Lung (tissue), 12 donors: ENCODE measurements around the gene HCN4. TPM values are rescaled to one million over a fixed set of nuclear protein-coding genes. Genes with fewer than 3 reads are reported as not detected.

ENCODE experiments used
- ATAC-seq: fragments of 200-7000 bp; cut with Tn5 transposase; one replicate; pipeline ENCODE4 v1.9.1; 2020; ENCODE audit warnings: moderate number of reproducible peaks; ENCODE audit not compliant: insufficient read depth, low FRiP score
- DNase-seq, 3 donors: peaks; one replicate each; pipeline ENCODE4 v3.0.0-alpha.2; 2013 to 2017
- H3K27ac ChIP-seq, 2 donors: one replicate each; pipeline ENCODE4 v1.5.1; 2013; ENCODE audit warnings: mild to moderate bottlenecking in 2 of 2, moderate library complexity in 2 of 2, control low read depth in 1 of 2, inconsistent platforms in 1 of 2, low read depth in 1 of 2, low read length in 1 of 2
- H3K27me3 ChIP-seq, 3 donors: one replicate each; pipeline ENCODE4 v1.5.1; 2013; ENCODE audit warnings: low read length in 2 of 3; ENCODE audit not compliant: control insufficient read depth in 3 of 3, insufficient read depth in 3 of 3
- H3K36me3 ChIP-seq, 4 donors: one replicate each; pipeline ENCODE4 v1.5.1; 2013; ENCODE audit warnings: low read length in 4 of 4, mild to moderate bottlenecking in 1 of 4, moderate library complexity in 1 of 4; ENCODE audit not compliant: control insufficient read depth in 4 of 4, insufficient read depth in 4 of 4
- H3K4me1 ChIP-seq, 5 donors: one replicate each; pipeline ENCODE4 v1.5.1; 2013; ENCODE audit warnings: low read length in 5 of 5, mild to moderate bottlenecking in 2 of 5, moderate library complexity in 1 of 5; ENCODE audit not compliant: control insufficient read depth in 5 of 5, insufficient read depth in 5 of 5
- H3K4me3 ChIP-seq: one replicate; pipeline ENCODE4 v1.5.1; 2013; ENCODE audit warnings: mild to moderate bottlenecking, control low read depth, moderate library complexity
- H3K9ac ChIP-seq, 2 donors: one replicate each; pipeline ENCODE4 v1.5.1; 2013; ENCODE audit warnings: low read length in 2 of 2, control low read depth in 1 of 2; ENCODE audit not compliant: insufficient read depth in 1 of 2
- H3K9me3 ChIP-seq, 4 donors: one replicate each; pipeline ENCODE4 v1.5.1; 2013; ENCODE audit warnings: low read length in 3 of 4, mild to moderate bottlenecking in 1 of 4, moderate library complexity in 1 of 4; ENCODE audit not compliant: control insufficient read depth in 4 of 4, insufficient read depth in 3 of 4
- CTCF ChIP-seq: IDR thresholded peaks from 2 replicates; pipeline ENCODE4 v1.5.1; 2012; ENCODE audit warnings: mild to moderate bottlenecking; ENCODE audit errors: control extremely low read depth, extremely low read depth
- WGBS, 2 donors: extraction: QIAGEN DNeasy Blood & Tissue Kit; methylation state at CpG; one replicate each; pipeline ENCODE4 v1.1.7; 2013; 5-methylcytosine and 5-hydroxymethylcytosine counted together
- polyA plus RNA-seq, 2 donors: library from polyadenylated mRNA; stranded (reverse); fragments of 200-250 nt; gene quantifications; one replicate each; pipeline ENCODE4 v1.2.1, GENCODE V29; 2013
- total RNA-seq, 2 donors: library from RNA; depleted of rRNA in 1 of 2; stranded (reverse); fragments of >200 nt in 1 of 2; gene quantifications; one replicate each; pipeline ENCODE4 v1.2.1, GENCODE V29; 2014 to 2021
- donor health status: control.
- donor health status: control.
- donor health status: Bipolar disorder and iron deficiency.
- donor health status: healthy.
- donor health status: DM: yes; HTN: yes; CAD: no.

HCN4 gene
- total and polyA plus RNA-seq, 4 donors, result 0.06 to 1.0 (median 0.21) TPM

GRCh38 chr15:73374604-73375003, 5.8 kb upstream of the HCN4 start:
- Histone ChIP-seq H3K27ac (no peak overlapping the region), H3K36me3 (no peaks in the 10 kb centered on the region), H3K4me1 (peaks cover 0 to 2% (median 0%) of the 10 kb centered on the region in 5 donors), H3K4me3 (no peak overlapping the region), H3K27me3 (peaks cover 3 to 32% (median 31%) of the 10 kb centered on the region in 3 donors), H3K9ac (no peak overlapping the region), H3K9me3 (no peaks in the 10 kb centered on the region)
- WGBS, 2 donors, result 35 to 45% methylated on average over 6 of the region's 6 CpGs
- ATAC-seq, result no peak
- no peak for DNase-seq
- no peak for TF ChIP-seq CTCF

DNA sequence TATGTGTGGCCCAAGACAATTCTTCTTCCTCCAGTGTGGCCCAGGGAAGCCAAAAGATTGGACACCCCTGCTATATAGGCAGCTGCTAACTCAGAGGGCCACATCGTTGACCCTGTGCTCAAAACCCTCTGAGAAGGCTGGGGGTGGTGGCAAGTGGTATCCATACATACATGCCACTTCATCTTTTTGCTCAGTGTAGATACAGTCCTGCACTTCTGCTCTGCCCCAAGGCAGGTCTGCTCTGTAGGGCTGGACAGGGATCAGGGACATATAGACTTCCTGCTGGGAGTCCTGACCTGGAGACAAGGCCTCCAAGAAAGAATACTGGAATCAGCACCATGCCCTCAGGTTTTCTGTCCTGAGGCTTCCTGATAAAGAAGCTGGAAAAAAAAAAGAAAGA, 4.5 kb upstream of the HCN4 start:
- 69 to 80% methylated on average over 1 of the region's 1 CpG for WGBS, 2 donors
- no peak for DNase-seq
- H3K9ac ChIP-seq, result no peak overlapping the region
- H3K4me3 ChIP-seq, result no peak overlapping the region
- H3K27ac ChIP-seq, result no peak overlapping the region
- H3K4me1 ChIP-seq, result peaks cover 0 to 4% (median 1%) of the 10 kb centered on the region in 5 donors
- H3K36me3 ChIP-seq, result no peaks in the 10 kb centered on the region
- ATAC-seq, result no peak
- H3K9me3 ChIP-seq, result peaks cover 0 to 2% (median 0%) of the 10 kb centered on the region in 4 donors
- TF ChIP-seq CTCF, result no peak
- H3K27me3 ChIP-seq, result peaks cover 11 to 41% (median 37%) of the 10 kb centered on the region in 3 donors

GRCh38 chr15:73371812-73372211, 3.1 kb upstream of the HCN4 start:
- no peak for ATAC-seq
- Histone ChIP-seq H3K36me3 (no peaks in the 10 kb centered on the region), H3K9ac (no peak overlapping the region), H3K27me3 (peaks cover 17 to 48% (median 43%) of the 10 kb centered on the region in 3 donors), H3K27ac (no peak overlapping the region), H3K9me3 (peaks cover 0 to 2% (median 0%) of the 10 kb centered on the region in 4 donors), H3K4me1 (peaks cover 0 to 10% (median 2%) of the 10 kb centered on the region in 5 donors), H3K4me3 (no peak overlapping the region)
- DNase-seq, result no peak
- WGBS, 2 donors, result 45 to 59% methylated on average over 2 of the region's 2 CpGs
- TF ChIP-seq CTCF, result no peak

GRCh38 chr15:73370151-73370550, 1.4 kb upstream of the HCN4 start:
- Histone ChIP-seq H3K36me3 (no peaks in the 10 kb centered on the region), H3K27me3 (peaks cover 17 to 63% (median 59%) of the 10 kb centered on the region in 3 donors), H3K4me1 (peaks cover 0 to 10% (median 2%) of the 10 kb centered on the region in 5 donors), H3K4me3 (no peak overlapping the region), H3K9me3 (peaks cover 0 to 2% (median 0%) of the 10 kb centered on the region in 4 donors), H3K27ac (no peak overlapping the region), H3K9ac (no peak overlapping the region)
- ATAC-seq (no peak), DNase-seq (no peak)
- TF ChIP-seq CTCF, result no peak
- 55 to 58% methylated on average over 3 of the region's 3 CpGs for WGBS, 2 donors
